ENCODE results near the gene CCDC174. TPM values are rescaled to one million over a fixed set of nuclear protein-coding genes. Genes with fewer than 3 reads are reported as not detected.

The CCDC174 gene
- 8.1 and 8.4 TPM in 2 replicates for total RNA-seq

GRCh38 chr3:14651440-14652251 is at the start of gene CCDC174:
TSS of gene CCDC174 (plus strand) at chr3:14651762. CDS start at chr3:14651837, 75 bp downstream.

GRCh38 chr3:14674841-14675240 is 23.3 kb downstream of the CCDC174 start, which contains the start of gene C3orf20:
TSS of gene C3orf20 (plus strand) at chr3:14675141. CDS start at chr3:14682714, 7,573 bp downstream.

Other genes with a start within 250 kb of the CCDC174 start
- gene SLC6A6, start 249.2 kb upstream of the CCDC174 start, total RNA-seq: 3.1 and 3.5 TPM in 2 replicates
- 0.55 and 0.71 TPM in 2 replicates for gene GRIP2, start 111.4 kb upstream of the CCDC174 start, total RNA-seq
- under 0.01 and 0.09 TPM in 2 replicates for gene C3orf20, start 23.4 kb downstream of the CCDC174 start, total RNA-seq
- gene FGD5, start 167.2 kb downstream of the CCDC174 start, total RNA-seq: 0.14 and 0.37 TPM in 2 replicates

Measured in smooth muscle cell of bladder (primary cell).